ENCODE data around the gene CRYAB.
"Not testable (repeated sequence)": the region's sequence is repeated elsewhere in the genome, so short reads cannot be mapped to it uniquely, and the experiment has no call there.

CRYAB gene

GRCh38 chr11:111933176-111933575 is 21.6 kb upstream of the CRYAB start:
- not testable (repeated sequence) for DNase-seq (ENCODE audit: low read depth)

GRCh38 chr11:111932611-111932950 is 21.0 kb upstream of the CRYAB start:
- DNase-seq (ENCODE audit: low read depth) = no peak

GRCh38 chr11:111930472-111930871 is 18.9 kb upstream of the CRYAB start:
- DNase-seq (ENCODE audit: low read depth) = no peak

GRCh38 chr11:111926505-111927391 is 15.2 kb upstream of the CRYAB start:
- DNase-seq (ENCODE audit: low read depth) = peak; percentile 92

DNA sequence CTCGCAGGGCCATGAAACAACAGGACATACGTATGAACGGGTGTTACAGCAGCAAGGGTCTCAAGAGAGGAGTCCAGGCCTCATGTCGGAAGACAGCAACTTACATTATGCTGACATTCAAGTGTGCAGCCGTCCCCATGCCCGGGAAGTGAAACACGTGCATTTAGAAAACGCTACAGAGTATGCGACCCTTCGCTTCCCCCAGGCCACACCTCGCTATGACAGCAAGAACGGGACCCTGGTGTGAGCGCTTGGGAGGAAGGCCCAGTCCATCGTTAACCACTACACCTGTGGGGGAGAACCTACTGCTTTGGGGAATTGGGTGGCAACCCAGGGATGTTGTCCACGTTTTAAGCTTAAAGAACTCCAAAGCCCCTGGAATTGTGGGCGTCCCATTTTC is 14.4 kb upstream of the CRYAB start:
- DNase-seq (ENCODE audit: low read depth) = no peak

DNA sequence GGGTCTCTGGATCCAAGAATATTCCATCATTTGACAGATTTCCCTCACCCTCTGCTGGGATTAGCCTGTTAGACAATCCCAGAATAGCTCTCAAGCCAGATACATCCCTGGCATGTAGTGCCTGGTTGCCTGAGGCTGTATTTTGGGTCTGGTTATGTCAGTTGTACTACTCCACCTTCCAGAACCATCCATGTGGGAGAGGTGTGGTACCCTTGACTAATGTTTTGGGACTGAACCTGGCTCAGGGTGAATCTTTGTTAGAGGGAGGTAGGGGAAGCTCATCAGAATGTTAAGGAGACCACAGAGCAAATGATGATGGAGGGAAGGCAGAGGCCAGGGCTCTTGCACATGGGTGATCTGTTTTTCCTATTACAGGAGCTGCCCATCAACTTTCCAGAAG is 12.4 kb upstream of the CRYAB start:
- no peak for DNase-seq (ENCODE audit: low read depth)

GRCh38 chr11:111923351-111923788 is 11.8 kb upstream of the CRYAB start:
- DNase-seq (ENCODE audit: low read depth) = no peak

GRCh38 chr11:111922803-111923202 is 11.2 kb upstream of the CRYAB start:
- DNase-seq (ENCODE audit: low read depth) = no peak

GRCh38 chr11:111921541-111922230 is 10.1 kb upstream of the CRYAB start:
- no peak for DNase-seq (ENCODE audit: low read depth)

GRCh38 chr11:111920908-111921307 is 9.3 kb upstream of the CRYAB start:
- DNase-seq (ENCODE audit: low read depth) = no peak

DNA sequence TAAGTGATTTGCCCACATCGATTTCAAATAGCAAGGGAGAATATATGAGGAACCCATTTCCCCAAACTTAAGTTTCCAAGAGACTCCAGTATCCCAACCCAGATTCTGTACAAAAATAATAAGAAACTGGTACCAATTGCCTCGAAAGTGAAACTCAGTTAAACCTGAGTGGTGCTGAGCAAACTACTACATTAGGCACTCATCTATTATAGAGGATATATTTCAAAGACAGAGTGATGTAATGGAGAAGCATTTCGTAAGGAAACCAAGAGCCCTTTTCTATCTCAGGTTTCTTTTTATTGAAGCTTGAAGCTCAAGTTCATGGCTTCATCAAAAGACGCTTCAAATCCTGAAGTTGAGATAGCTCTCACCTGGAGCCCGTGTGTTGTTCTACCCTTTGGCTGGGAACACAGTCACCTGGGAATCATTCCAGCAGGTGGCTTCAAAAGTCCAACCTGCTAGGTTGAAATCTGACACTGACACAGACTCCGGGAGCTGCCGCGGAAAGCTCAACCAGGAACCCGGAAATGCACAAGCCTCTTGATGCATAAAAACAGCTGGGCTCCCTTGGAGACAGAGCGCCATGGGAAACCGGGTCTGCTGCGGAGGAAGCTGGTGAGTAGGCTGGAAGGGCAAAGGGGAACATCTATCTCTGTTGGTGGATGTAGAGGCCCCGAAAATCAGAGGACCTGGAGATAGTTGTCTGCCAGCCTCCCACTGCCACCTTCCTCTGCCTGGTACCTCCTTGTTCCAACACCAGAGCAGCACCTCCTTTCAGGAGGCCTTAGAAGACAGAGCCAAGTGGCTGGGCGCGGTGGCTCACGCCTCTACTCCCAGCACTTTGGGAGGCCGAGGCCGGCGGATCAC is 7.1 kb upstream of the CRYAB start, which contains the start of gene C11orf52:
C11orf52 (plus strand) TSS at position 524 of the 867 bp plus-strand sequence; CDS start at position 584, 60 bp downstream.
- no peak for DNase-seq (ENCODE audit: low read depth)

DNA sequence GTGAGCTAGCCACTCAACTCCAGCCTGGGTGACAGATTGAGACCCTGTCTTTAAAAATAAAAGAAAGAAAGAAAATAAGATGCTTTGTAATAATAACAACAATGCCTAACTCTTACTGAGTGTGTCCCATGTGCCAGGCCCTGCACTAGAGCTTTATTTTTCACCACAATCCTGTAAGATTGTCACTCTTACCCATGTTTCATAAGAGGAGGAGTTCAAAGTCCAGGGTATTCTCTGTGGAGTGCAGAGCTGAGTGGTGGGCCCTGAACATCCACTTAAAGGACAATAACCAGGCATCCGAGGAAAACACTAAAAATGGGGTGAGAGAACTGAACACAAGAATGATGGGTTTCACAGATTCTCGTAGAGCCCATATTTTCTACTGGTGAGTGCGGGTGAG is 6.2 kb upstream of the CRYAB start:
- no peak for DNase-seq (ENCODE audit: low read depth)

- no peak for DNase-seq (ENCODE audit: low read depth)
These were observed 5.7 kb upstream of the CRYAB start for GRCh38 chr11:111917312-111917711.

- no peak for DNase-seq (ENCODE audit: low read depth)
These were observed 5.2 kb upstream of the CRYAB start for GRCh38 chr11:111916768-111917167.

GRCh38 chr11:111913997-111914396 is 2.4 kb upstream of the CRYAB start:
- DNase-seq (ENCODE audit: low read depth) = no peak

GRCh38 chr11:111913031-111913861 is 1.7 kb upstream of the CRYAB start:
- no peak for DNase-seq (ENCODE audit: low read depth)

- no peak for DNase-seq (ENCODE audit: low read depth)
These were observed 965 bp upstream of the CRYAB start, which contains the start of gene HSPB2 for GRCh38 chr11:111912535-111912934. TSS of gene HSPB2 (plus strand) at chr11:111912734. CDS start at chr11:111912830, 96 bp downstream.

GRCh38 chr11:111910676-111911562 is 651 bp downstream of the CRYAB start:
- no peak for DNase-seq (ENCODE audit: low read depth)

- no peak for DNase-seq (ENCODE audit: low read depth)
These were observed 2.2 kb downstream of the CRYAB start for GRCh38 chr11:111909378-111909777.

DNA sequence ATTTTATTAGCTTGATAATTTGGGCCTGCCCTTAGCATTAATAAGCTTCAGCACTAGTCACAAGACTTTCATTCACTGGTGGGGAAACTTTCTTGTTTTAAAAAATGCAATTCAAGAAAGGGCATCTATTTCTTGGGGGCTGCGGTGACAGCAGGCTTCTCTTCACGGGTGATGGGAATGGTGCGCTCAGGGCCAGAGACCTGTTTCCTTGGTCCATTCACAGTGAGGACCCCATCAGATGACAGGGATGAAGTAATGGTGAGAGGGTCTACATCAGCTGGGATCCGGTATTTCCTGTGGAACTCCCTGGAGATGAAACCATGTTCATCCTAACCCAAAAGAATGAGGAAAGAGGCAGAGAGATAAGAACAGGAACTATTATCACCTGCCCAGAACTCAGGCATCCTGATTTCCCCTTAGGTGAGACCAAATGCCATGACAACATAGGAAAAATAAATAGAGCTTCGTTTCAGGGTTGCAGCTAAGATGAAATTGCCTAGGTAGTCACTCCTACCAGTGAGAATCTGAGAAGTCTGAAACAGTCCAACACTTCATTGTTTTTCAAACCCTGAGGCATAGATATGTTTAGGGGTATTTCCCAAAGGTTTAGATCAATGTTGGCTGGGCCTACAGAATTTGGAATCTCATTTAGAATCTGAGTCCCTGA is 2.8 kb downstream of the CRYAB start:
- DNase-seq (ENCODE audit: low read depth) = no peak

All from stimulated activated CD8-positive, alpha-beta memory T cell treated with anti-CD3 and anti-CD28 coated beads, Interleukin-12 subunit alpha, Interleukin-12 subunit beta, amount 100 ng/mL, for 4 hours (primary cell).